Fibroblast of skin of left quadriceps (primary cell): ENCODE results near the gene LYPD5.
A peak's percentile ranks its signal among the peaks of the same experiment; 100 is the strongest.
"Not testable (repeated sequence)": the region's sequence is repeated elsewhere in the genome, so short reads cannot be mapped to it uniquely, and the experiment has no call there.

ENCODE experiments used
- DNase-seq, 2 experiments: peaks; one replicate each; pipeline ENCODE4 v3.0.0-alpha.2; 2013; ENCODE audit warnings: low read depth in 2 of 2

LYPD5 gene

GRCh38 chr19:43806401-43806800 lies 4.2 kb upstream of the LYPD5 start:
- DNase-seq, result not testable (repeated sequence)

- no peak for DNase-seq
Measured at GRCh38 chr19:43804432-43804831, 2.2 kb upstream of the LYPD5 start.

- no peak for DNase-seq
Measured at GRCh38 chr19:43799502-43800142, 2.6 kb downstream of the LYPD5 start.

- DNase-seq, result no peak
Measured at GRCh38 chr19:43798546-43799409, 3.5 kb downstream of the LYPD5 start.

GRCh38 chr19:43798026-43798545 lies 4.2 kb downstream of the LYPD5 start:
- no peak for DNase-seq

GRCh38 chr19:43797556-43797955 lies 4.7 kb downstream of the LYPD5 start:
- DNase-seq, result no peak

GRCh38 chr19:43797118-43797517 lies 5.1 kb downstream of the LYPD5 start:
- no peak for DNase-seq

GRCh38 chr19:43790587-43790986 lies 11.7 kb downstream of the LYPD5 start:
- DNase-seq, result no peak

GRCh38 chr19:43789029-43789428 lies 13.2 kb downstream of the LYPD5 start:
- DNase-seq, result no peak

- DNase-seq, result no peak
Measured at GRCh38 chr19:43786665-43787064, 15.6 kb downstream of the LYPD5 start.

GRCh38 chr19:43784981-43785808 lies 17.1 kb downstream of the LYPD5 start:
- peak in 1 of 2 experiments; percentile 29 for DNase-seq

GRCh38 chr19:43784241-43784980 lies 17.8 kb downstream of the LYPD5 start:
- peak; percentile 41 to 42 for DNase-seq

GRCh38 chr19:43783636-43784035 lies 18.6 kb downstream of the LYPD5 start:
- DNase-seq, result no peak

GRCh38 chr19:43782689-43783231 lies 19.5 kb downstream of the LYPD5 start:
- DNase-seq, result no peak

GRCh38 chr19:43782311-43782660 lies 20.0 kb downstream of the LYPD5 start:
- DNase-seq, result no peak

GRCh38 chr19:43781630-43782310 lies 20.5 kb downstream of the LYPD5 start:
- no peak for DNase-seq

GRCh38 chr19:43780706-43781525 lies 21.3 kb downstream of the LYPD5 start, which contains the start of gene KCNN4:
TSS of gene KCNN4 (minus strand) at chr19:43780973. CDS start at chr19:43780861, 112 bp downstream.
- DNase-seq, result no peak

- no peak for DNase-seq
Measured at GRCh38 chr19:43779820-43780219, 22.4 kb downstream of the LYPD5 start.

- DNase-seq, result no peak
Measured at GRCh38 chr19:43779147-43779819, 23.0 kb downstream of the LYPD5 start.
